Stimulated activated naive CD8-positive, alpha-beta T cell treated with anti-CD3 and anti-CD28 coated beads, Interleukin-15, Interleukin-2, amounts not matched to agents 100 U/mL and 50 U/mL, for 24 hours (primary cell): Measurements from ENCODE around the gene PRDX6.
A peak's percentile ranks its signal among the peaks of the same experiment; 100 is the strongest.
"Not testable (repeated sequence)": the region's sequence is repeated elsewhere in the genome, so short reads cannot be mapped to it uniquely, and the experiment has no call there.

ENCODE experiments used
- ATAC-seq: fragments of 150-1000 bp; cut with Tn5 transposase; one replicate; pipeline ENCODE4 v1.10.0; 2021
- DNase-seq: peaks from one replicate; pipeline ENCODE4 v3.0.0; 2021

Gene PRDX6

GRCh38 chr1:173477286-173478093, at the start of gene PRDX6:
Gene PRDX6, plus strand, starts transcription at chr1:173477335. Its CDS starts 63 bp downstream, at chr1:173477398.
- DNase-seq (no peak), ATAC-seq (peak; percentile 14)

GRCh38 chr1:173429471-173430402, 47.4 kb upstream of the PRDX6 start:
- DNase-seq (peak; percentile 77), ATAC-seq (peak; percentile 88)

GRCh38 chr1:173430677-173431303, 46.3 kb upstream of the PRDX6 start:
- DNase-seq (no peak), ATAC-seq (no peak)

GRCh38 chr1:173431304-173432045, 45.7 kb upstream of the PRDX6 start:
- ATAC-seq: peak; percentile 67
- peak; percentile 93 for DNase-seq

GRCh38 chr1:173432331-173432730, 44.8 kb upstream of the PRDX6 start:
- no peak for ATAC-seq
- no peak for DNase-seq

GRCh38 chr1:173433751-173434326, 43.3 kb upstream of the PRDX6 start:
- DNase-seq (no peak), ATAC-seq (no peak)

GRCh38 chr1:173436841-173437428, 40.2 kb upstream of the PRDX6 start:
- ATAC-seq (no peak), DNase-seq (no peak)

- no peak for DNase-seq
- ATAC-seq: no peak
Observed at GRCh38 chr1:173438675-173439074, 38.5 kb upstream of the PRDX6 start.

GRCh38 chr1:173440430-173440829, 36.7 kb upstream of the PRDX6 start:
- DNase-seq (no peak), ATAC-seq (no peak)

GRCh38 chr1:173444757-173445156, 32.4 kb upstream of the PRDX6 start:
- ATAC-seq (peak; percentile 43), DNase-seq (no peak)

- no peak for ATAC-seq
- DNase-seq: no peak
Observed at GRCh38 chr1:173445164-173445563, 32.0 kb upstream of the PRDX6 start.

GRCh38 chr1:173445656-173446055, 31.5 kb upstream of the PRDX6 start:
- ATAC-seq: no peak
- no peak for DNase-seq

GRCh38 chr1:173447224-173447623, 29.9 kb upstream of the PRDX6 start:
- DNase-seq: no peak
- ATAC-seq: no peak

- no peak for ATAC-seq
- DNase-seq: no peak
Observed at GRCh38 chr1:173448945-173449344, 28.2 kb upstream of the PRDX6 start.

GRCh38 chr1:173451981-173452380, 25.2 kb upstream of the PRDX6 start:
- DNase-seq (no peak), ATAC-seq (no peak)

GRCh38 chr1:173453982-173454381, 23.2 kb upstream of the PRDX6 start:
- DNase-seq (no peak), ATAC-seq (no peak)

GRCh38 chr1:173454966-173455524, 22.1 kb upstream of the PRDX6 start:
- DNase-seq (no peak), ATAC-seq (peak; percentile 63)

- DNase-seq (no peak), ATAC-seq (no peak)
Observed at GRCh38 chr1:173459885-173460284, 17.2 kb upstream of the PRDX6 start.

- ATAC-seq, DNase-seq: not testable (repeated sequence)
Observed at GRCh38 chr1:173462666-173463065, 14.5 kb upstream of the PRDX6 start.

- not testable (repeated sequence) for DNase-seq, ATAC-seq
Observed at GRCh38 chr1:173464185-173464584, 12.9 kb upstream of the PRDX6 start.

- ATAC-seq: no peak
- no peak for DNase-seq
Observed at GRCh38 chr1:173467426-173467825, 9.7 kb upstream of the PRDX6 start.
